ENCODE data around the gene BID. TPM values are rescaled to one million over a fixed set of nuclear protein-coding genes. Genes with fewer than 3 reads are reported as not detected.

BID gene
- total and polyA plus RNA-seq, 10 of the 15 experiments (the other 5 are each of a cell fraction or from before 2014, with no cell fraction given): 7.9 to 241 (median 136) TPM

DNA sequence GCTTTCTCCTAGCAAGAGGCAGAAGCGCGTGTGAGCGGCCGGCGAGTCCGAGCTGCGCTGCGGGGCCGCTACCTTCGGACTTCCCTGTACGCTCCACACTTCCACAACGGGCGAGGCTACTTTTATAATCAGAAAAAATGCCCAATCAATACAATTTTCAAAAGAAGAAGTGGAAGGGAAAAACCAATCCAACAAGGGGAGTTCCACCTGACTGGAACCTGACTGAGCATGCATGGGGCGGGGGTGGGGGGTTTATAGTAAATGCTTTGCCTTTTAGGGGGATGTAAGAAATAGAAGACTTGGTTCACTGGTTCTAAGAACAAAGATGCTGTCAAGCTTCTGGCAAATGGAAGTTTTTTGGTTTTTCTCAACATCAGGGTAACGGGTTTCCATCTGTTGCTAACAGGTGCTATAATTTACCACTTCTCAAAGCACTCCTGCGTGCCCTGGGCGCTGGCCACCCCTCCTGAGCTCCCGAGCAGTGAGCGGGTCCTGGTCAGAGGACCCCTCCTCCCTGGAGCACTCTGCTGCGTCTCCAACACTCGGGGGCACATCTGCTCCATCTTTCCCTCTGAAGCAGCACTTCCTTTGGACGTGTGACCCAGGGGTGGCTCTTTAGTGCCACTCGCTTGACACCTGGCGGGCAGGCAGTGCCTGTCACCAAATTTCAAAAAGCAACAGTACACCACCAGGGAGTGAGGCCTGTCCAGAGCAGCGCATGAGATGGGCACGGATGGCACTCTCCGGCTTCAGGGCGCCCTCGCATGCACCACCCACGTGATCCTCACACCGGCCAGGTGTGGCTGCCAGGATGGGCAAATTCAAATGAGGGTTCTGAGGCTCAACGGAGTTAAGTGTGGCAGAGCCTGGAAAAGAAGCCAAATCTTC lies 21.6 kb upstream of the BID start (continued):
- no peak for TF ChIP-seq NKRF (conservative IDR thresholded peaks at IDR 0.05)
- TF ChIP-seq, protein P1, sequence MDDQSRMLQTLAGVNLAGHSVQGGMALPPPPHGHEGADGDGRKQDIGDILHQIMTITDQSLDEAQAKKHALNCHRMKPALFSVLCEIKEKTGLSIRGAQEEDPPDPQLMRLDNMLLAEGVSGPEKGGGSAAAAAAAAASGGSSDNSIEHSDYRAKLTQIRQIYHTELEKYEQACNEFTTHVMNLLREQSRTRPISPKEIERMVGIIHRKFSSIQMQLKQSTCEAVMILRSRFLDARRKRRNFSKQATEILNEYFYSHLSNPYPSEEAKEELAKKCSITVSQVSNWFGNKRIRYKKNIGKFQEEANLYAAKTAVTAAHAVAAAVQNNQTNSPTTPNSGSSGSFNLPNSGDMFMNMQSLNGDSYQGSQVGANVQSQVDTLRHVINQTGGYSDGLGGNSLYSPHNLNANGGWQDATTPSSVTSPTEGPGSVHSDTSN (IDR thresholded peaks at IDR 0.05; ENCODE audit: insufficient replicate concordance, low read depth, low read length): no peak
- no peak for TF ChIP-seq NR2C1 (IDR thresholded peaks at IDR 0.05)
- TF ChIP-seq, protein P2, sequence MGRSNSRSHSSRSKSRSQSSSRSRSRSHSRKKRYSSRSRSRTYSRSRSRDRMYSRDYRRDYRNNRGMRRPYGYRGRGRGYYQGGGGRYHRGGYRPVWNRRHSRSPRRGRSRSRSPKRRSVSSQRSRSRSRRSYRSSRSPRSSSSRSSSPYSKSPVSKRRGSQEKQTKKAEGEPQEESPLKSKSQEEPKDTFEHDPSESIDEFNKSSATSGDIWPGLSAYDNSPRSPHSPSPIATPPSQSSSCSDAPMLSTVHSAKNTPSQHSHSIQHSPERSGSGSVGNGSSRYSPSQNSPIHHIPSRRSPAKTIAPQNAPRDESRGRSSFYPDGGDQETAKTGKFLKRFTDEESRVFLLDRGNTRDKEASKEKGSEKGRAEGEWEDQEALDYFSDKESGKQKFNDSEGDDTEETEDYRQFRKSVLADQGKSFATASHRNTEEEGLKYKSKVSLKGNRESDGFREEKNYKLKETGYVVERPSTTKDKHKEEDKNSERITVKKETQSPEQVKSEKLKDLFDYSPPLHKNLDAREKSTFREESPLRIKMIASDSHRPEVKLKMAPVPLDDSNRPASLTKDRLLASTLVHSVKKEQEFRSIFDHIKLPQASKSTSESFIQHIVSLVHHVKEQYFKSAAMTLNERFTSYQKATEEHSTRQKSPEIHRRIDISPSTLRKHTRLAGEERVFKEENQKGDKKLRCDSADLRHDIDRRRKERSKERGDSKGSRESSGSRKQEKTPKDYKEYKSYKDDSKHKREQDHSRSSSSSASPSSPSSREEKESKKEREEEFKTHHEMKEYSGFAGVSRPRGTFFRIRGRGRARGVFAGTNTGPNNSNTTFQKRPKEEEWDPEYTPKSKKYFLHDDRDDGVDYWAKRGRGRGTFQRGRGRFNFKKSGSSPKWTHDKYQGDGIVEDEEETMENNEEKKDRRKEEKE (IDR thresholded peaks at IDR 0.05): no peak
- TF ChIP-seq GABPA (IDR thresholded peaks at IDR 0.05; ENCODE audit: low read depth): no peak
- TF ChIP-seq SUPT20H (IDR thresholded peaks at IDR 0.05; ENCODE audit: borderline replicate concordance, control insufficient read depth, low read depth, low read length): no peak
- no peak for TF ChIP-seq CEBPB (IDR thresholded peaks at IDR 0.05; ENCODE audit: borderline replicate concordance in 1 of 2, low read depth in 2 of 2, low read length in 2 of 2)
- TF ChIP-seq KAT2A (conservative IDR thresholded peaks at IDR 0.05; ENCODE audit: control insufficient read depth, low read depth, low read length): no peak
- TF ChIP-seq RB1 (IDR thresholded peaks at IDR 0.05; ENCODE audit: borderline replicate concordance): no peak; the same call in 1 of the 2 replicates
- TF ChIP-seq TARDBP (IDR thresholded peaks at IDR 0.05; ENCODE audit: borderline replicate concordance): no peak
- TF ChIP-seq YY1 (IDR thresholded peaks at IDR 0.05; ENCODE audit: low read depth, low read length): 0 out of 2 replicates have a peak, but pooled peaks have one; percentile 25
- peak; percentile 55; the same call in 1 of the 2 replicates for TF ChIP-seq HDGF (IDR thresholded peaks at IDR 0.05)
- TF ChIP-seq MYB (IDR thresholded peaks at IDR 0.05; ENCODE audit: borderline replicate concordance, low read depth, low read length): no peak
- no peak for TF ChIP-seq NFYB (IDR thresholded peaks at IDR 0.05; ENCODE audit: insufficient read depth, low read depth, low read length)
- no peak for TF ChIP-seq ZNF384 (IDR thresholded peaks at IDR 0.05; ENCODE audit: borderline replicate concordance, low read depth, low read length)
- TF ChIP-seq PRDM15 (CRISPR knock-in tag; IDR thresholded peaks at IDR 0.05): peak; percentile 54; the same call in 1 of the 2 replicates

All from GM12878 (cell line).